HL-60 (cell line): ENCODE measurements around the gene OOEP.

ENCODE experiments used
- CTCF ChIP-seq: IDR thresholded peaks from one replicate; pipeline ENCODE4 v1.5.1; 2011; ENCODE audit warnings: low read length, control low read depth, inconsistent platforms; ENCODE audit not compliant: insufficient read depth
- GABPA ChIP-seq: IDR thresholded peaks from 2 replicates; pipeline ENCODE4 v1.6.1; 2012; ENCODE audit warnings: low read depth
- POLR2AphosphoS5 ChIP-seq: IDR thresholded peaks from 2 replicates; pipeline ENCODE4 v1.6.1; 2012; ENCODE audit warnings: low read depth
- REST ChIP-seq: IDR thresholded peaks from 2 replicates; pipeline ENCODE4 v1.6.1; 2012; ENCODE audit warnings: low read depth; ENCODE audit not compliant: insufficient replicate concordance
- SPI1 ChIP-seq: IDR thresholded peaks from 2 replicates; pipeline ENCODE4 v1.6.1; 2012; ENCODE audit warnings: low read depth, mild to moderate bottlenecking, borderline replicate concordance

- TF ChIP-seq CTCF (no peak), POLR2AphosphoS5 (no peak), GABPA (no peak), REST (no peak), SPI1 (no peak)
Observed at GRCh38 chr6:73393278-73393677, 23.6 kb upstream of the OOEP start.
